SKM-1 treated with dmso at 0.1 percent for 144 hours (cell line): ENCODE measurements around the gene BATF2.

Experiments
- DNase-seq: peaks from one replicate; lab custom pipeline; 2025; ENCODE audit not compliant: unreplicated experiment; lab: John Stamatoyannopoulos, UW

BATF2 gene

DNA sequence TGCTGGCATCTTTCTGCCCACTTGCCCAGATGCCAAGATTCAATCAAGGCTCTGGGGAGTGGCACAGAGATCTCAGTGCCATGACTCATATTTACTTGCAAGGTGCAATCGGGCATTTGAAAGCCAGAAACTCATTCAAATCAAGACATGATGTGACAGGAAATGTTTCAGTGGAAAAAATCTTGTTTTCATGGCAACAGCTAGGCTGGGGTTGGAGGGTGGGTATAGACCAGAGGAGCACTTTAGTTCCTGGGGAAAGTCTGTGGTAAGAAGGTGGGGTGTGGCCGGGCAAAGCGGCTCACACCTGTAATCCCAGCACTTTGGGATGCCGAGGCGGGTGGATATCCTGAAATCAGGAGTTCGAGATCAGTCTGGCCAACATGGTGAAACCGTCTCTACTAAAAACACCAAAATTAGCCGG lies 26.0 kb downstream of the BATF2 start:
- DNase-seq: no peak

DNA sequence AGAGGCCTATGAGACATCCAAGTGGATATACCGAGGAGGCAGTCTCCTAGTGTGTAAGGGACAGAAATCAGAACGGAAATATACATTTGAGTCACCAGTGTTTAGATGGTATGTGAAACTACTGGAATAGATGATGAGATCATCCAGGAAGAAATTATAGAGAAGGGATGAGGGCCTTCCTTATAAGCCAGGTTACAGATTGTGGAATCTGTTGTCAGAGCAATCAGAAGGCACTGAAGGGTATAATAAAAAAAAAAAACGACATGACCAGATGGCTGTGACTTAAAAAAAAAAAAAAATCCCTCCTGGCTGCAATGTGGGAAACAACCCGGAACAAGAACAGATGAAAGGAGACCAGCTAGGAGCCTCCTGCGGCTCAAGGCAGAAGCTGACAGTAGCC lies 27.6 kb downstream of the BATF2 start:
- no peak for DNase-seq

DNA sequence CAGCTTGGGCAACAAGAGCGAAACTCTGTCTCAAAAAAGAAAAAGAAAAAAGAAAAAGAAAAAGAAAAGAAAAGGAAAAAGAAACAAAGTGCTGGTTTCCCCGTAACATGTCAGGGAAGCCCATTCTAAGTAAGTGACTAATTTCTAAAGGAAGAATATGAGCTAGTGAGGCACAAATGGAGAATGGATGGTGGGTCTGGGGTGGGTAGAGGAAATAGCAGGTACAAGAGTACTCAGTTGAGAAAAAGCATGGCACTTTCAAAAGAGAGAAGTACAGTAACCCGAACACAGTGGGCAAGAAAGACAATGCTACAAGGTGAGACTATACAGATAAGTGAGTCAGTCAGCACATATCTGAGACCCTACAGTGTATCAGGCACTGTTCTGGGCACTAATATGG lies 29.4 kb downstream of the BATF2 start:
- DNase-seq: no peak

DNA sequence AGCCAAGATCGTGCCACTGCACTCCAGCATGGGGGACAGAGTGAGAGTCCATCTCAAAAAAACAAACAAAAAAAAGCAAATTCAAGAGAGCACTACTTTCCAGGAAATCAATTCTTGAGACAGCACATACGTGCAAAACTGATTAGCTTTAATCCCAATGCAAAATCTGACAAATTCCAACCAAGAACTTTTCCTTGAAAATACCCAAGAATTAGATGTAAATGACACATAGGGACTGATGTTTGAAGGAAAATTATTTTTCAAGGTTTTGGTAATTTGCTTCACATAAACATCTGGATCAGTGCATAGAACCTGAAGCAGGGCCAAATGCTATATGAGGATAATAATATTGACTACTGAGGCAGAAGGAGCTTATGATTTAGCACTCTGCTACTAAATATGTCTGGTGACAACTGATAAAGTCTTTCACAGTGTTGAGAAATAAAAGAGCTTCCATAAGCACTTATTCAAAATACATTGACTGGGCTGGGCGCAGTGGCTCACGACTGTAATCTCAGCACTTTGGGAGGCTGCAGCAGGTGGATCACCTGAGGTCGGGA lies 33.6 kb downstream of the BATF2 start:
- no peak for DNase-seq

DNA sequence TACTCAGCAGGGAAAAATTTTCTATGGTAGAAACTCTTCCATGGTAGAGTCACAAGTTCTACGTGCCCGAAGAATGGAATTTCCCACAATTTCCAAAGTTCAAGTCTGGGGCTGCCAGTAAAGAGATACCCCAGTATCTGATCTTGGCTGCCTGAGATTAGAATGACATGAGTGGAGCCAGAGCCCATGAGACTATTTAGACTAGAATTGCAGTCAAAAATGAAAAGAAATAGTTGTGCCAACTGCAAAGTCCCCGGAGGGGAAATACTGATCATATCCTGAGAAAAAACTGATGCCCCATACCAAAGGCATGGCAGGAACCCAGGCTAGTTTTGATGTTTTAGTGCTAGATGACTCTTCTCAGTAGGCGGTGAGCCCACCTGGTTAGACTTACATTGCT lies 36.1 kb downstream of the BATF2 start:
- DNase-seq: no peak

DNA sequence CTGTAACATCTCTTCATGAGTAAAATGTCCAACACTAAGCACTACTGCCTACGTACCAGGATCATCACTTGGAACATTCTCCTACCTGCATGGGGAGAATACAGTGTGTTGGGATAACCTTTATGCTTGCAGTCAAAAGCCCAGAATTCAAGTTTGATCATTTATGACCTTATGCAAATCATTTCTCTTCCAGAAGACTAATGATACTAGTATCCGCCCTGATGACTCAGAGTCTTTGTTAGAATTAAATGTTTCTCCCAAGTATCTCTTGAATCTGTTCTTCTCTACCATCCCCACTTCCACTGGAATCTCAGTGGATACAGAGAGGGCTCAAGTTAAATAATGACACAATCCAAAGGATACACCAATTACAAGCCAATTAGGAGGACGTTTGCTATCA lies 37.3 kb downstream of the BATF2 start:
- no peak for DNase-seq

DNA sequence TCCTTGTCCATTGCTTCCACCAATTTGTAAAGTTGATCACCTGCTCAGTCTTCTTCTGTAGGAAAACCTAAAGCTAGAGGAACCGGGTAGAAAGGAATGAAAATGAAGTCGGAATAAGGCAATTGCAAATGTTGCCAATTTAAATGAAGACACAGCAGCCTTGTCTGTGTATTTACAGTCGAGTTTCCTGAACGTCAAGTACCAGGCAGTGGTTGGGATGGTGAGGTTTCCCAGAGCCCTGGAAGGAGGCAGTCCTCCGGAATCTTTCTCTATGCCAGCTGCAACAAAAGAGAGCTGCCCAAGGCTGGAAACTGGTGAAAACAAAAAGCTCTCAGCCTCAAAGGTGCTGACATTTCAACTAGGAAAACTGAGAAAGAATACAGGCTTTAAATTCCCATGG lies 42.6 kb downstream of the BATF2 start:
- DNase-seq: no peak

DNA sequence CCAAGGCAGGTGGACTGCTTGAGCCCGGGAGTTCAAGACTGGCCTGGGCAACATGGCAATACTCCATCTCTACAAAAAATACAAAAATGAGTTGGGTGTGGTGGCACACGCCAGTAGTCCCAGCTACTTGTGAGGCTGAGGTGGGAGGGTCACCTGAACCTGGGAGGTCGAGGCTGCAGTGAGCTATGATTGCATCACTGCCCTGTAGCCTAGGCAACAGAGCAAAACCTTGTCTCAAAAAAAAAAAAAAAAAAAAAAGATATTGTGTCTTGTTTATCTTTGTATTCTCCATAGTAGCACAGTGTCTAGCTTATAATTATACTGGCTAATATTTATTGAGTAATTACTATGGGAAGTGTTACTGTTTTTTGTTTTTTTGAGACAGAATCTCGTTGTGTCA lies 45.2 kb downstream of the BATF2 start:
- no peak for DNase-seq

DNA sequence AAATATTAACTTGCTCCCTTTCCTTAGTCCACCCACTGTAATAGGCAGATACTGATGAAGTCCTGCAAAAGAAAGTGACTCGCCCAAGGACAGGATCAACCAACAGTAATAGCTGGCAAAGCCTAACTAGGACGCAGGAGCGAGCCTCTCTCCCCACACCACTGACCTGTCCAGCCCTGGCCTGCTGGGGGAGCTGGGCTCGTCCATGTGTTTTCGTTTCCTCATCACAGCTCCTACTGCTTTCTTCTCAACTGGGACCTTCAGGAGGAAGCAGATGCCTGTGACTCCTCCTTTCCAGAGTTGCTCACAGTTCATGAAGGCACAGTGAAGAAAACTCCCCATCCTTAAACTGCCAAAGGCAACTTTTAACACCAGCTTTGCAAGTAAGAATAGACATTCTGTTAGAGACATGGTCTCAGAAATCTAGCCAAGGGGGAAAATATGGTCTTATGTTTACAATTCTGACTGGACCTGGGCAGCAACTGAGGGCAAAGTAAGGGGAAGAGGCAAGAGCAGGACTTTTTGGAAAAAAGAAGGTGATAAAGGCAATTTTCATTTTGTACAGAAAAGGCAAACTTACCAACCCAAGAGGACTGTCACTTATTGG lies 49.5 kb downstream of the BATF2 start:
- DNase-seq: no peak
